Osteocyte (in vitro differentiated cells): ENCODE data around the gene DEPP1. TPM values are rescaled to one million over a fixed set of nuclear protein-coding genes. Genes with fewer than 3 reads are reported as not detected.

Experiments used
- DNase-seq: peaks from one replicate; pipeline ENCODE4 v3.0.0; 2021; ENCODE audit warnings: mixed read lengths; ENCODE audit not compliant: unreplicated experiment; ENCODE audit errors: extremely low spot score
- H3K27ac Mint-ChIP-seq: one replicate; pipeline ENCODE4 v1.8.0; 2021; ENCODE audit warnings: mild to moderate bottlenecking, mixed read lengths; ENCODE audit not compliant: unreplicated experiment
- H3K27me3 Mint-ChIP-seq: one replicate; pipeline ENCODE4 v1.8.0; 2021; ENCODE audit warnings: mixed read lengths; ENCODE audit not compliant: unreplicated experiment
- H3K36me3 Mint-ChIP-seq: one replicate; pipeline ENCODE4 v1.8.0; 2021; ENCODE audit warnings: mixed read lengths; ENCODE audit not compliant: unreplicated experiment
- H3K4me1 Mint-ChIP-seq: one replicate; pipeline ENCODE4 v1.8.0; 2021; ENCODE audit warnings: mixed read lengths; ENCODE audit not compliant: unreplicated experiment
- H3K4me3 Mint-ChIP-seq: one replicate; pipeline ENCODE4 v1.8.0; 2021; ENCODE audit warnings: mild to moderate bottlenecking, moderate library complexity, mixed read lengths; ENCODE audit not compliant: unreplicated experiment
- H3K9me3 Mint-ChIP-seq: one replicate; pipeline ENCODE4 v1.8.0; 2021; ENCODE audit warnings: mixed read lengths; ENCODE audit not compliant: unreplicated experiment
- CTCF ChIP-seq: fragments of 200-600 bp; sonication (generic); IDR thresholded peaks from 2 replicates; pipeline ENCODE4 v1.5.0; 2021; ENCODE audit warnings: antibody characterized with exemption, mild to moderate bottlenecking, moderate library complexity
- total RNA-seq: library from RNA; stranded (reverse); gene quantifications from 2 replicates; pipeline ENCODE4 v1.2.1, GENCODE V29; 2021

DEPP1 gene
- total RNA-seq, 1 donor from 2014 or later: 10.3 TPM

GRCh38 chr10:44968500-44969400 is 9.9 kb downstream of the DEPP1 start:
- TF ChIP-seq CTCF: no peak
- H3K27ac Mint-ChIP-seq: no peak overlapping the region
- no peak for DNase-seq
- no peak overlapping the region for H3K4me3 Mint-ChIP-seq
- H3K4me1 Mint-ChIP-seq: peaks cover 47% of the 10 kb centered on the region
- H3K9me3 Mint-ChIP-seq: no peaks in the 10 kb centered on the region
- H3K27me3 Mint-ChIP-seq: no peaks in the 10 kb centered on the region
- H3K36me3 Mint-ChIP-seq: peaks cover 4% of the 10 kb centered on the region

DNA sequence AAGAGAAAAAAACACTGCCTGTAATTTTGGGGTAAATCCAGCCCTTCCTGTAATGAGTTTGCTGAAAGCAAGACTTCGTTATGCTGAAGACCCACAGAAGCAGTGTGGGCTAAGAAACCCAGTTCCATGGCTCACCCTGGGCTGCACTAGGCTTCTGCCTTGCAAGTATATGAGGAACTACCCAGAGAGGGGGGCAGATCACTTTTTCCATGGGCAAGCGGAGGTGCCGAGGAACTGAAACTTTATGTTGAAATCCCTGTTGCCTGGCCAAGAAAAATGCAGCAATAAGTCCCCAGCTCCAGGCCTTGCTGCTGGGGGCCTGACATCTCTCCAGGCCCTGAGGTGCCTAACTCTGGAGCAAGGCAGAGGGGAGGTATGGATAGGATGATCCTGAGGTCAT is 10.5 kb downstream of the DEPP1 start:
- no peak overlapping the region for H3K4me3 Mint-ChIP-seq
- no peaks in the 10 kb centered on the region for H3K9me3 Mint-ChIP-seq
- H3K27ac Mint-ChIP-seq: no peak overlapping the region
- H3K4me1 Mint-ChIP-seq: peaks cover 46% of the 10 kb centered on the region
- no peak for TF ChIP-seq CTCF
- peaks cover 4% of the 10 kb centered on the region for H3K36me3 Mint-ChIP-seq
- DNase-seq: no peak
- H3K27me3 Mint-ChIP-seq: no peaks in the 10 kb centered on the region

GRCh38 chr10:44967616-44968015 is 11.0 kb downstream of the DEPP1 start:
- Mint-ChIP-seq H3K27ac (peak overlapping the region; percentile 47), H3K4me3 (no peak overlapping the region), H3K27me3 (no peaks in the 10 kb centered on the region)

DNA sequence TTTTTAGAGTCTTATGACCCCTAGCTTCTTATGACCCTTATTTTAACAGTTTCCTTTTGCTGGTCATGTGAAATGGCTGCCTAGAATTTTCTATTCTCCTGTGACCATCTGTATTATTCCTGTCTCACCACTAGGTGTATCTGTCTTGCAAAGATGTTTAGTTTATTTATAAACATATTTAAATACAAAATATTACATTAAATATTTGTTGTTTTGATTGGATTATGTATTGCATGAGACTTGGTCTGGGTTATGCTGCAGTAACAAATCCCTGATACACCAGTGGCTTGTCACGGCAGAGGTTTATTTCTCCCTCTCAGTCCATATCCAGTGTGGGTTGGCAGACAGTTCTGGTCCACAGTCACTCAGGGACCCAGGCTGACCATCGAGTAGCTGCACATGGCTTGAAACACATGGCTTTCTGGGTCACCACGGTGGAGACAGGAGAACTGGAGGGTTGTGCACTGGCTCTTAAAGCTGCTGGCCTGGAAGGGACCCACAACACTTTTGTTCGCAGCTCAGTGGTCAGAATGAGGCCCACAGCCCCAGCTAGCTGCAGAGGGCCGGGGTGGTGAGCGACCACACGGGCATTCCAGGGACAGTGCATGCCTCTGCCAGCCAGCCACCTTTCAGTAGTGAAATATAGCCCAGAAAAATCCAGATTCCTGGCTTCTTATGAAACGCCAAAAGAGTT is 11.6 kb downstream of the DEPP1 start:
- no peak for DNase-seq
- no peak overlapping the region for H3K27ac Mint-ChIP-seq
- H3K36me3 Mint-ChIP-seq: peaks cover 2% of the 10 kb centered on the region
- H3K4me1 Mint-ChIP-seq: peaks cover 52% of the 10 kb centered on the region
- TF ChIP-seq CTCF: peak; percentile 29
- H3K4me3 Mint-ChIP-seq: no peak overlapping the region
- no peaks in the 10 kb centered on the region for H3K9me3 Mint-ChIP-seq
- no peaks in the 10 kb centered on the region for H3K27me3 Mint-ChIP-seq

More at GRCh38 chr10:44967616-44968015, 11.0 kb downstream of the DEPP1 start:
- TF ChIP-seq CTCF: no peak
- Mint-ChIP-seq H3K9me3 (no peaks in the 10 kb centered on the region), H3K4me1 (peaks cover 51% of the 10 kb centered on the region), H3K36me3 (peaks cover 4% of the 10 kb centered on the region)
- DNase-seq: no peak
